Caco-2 (cell line): Measurements from ENCODE around the gene SLC43A1. TPM values are rescaled to one million over a fixed set of nuclear protein-coding genes. Genes with fewer than 3 reads are reported as not detected.

Experiments
- Bru-seq: library from RNA; stranded (reverse); fragments of 400-500 nt; gene quantifications from one replicate; lab custom pipeline; 2021; lab: Mats Ljungman, UMichigan
- BruChase-seq, 2 experiments: library from RNA; stranded (reverse); fragments of 400-500 nt; gene quantifications; one replicate each; lab custom pipeline; 2021; lab: Mats Ljungman, UMichigan
- BruUV-seq: library from RNA; stranded (reverse); fragments of 400-500 nt; replicated peaks from 2 replicates; lab custom pipeline; 2021; lab: Mats Ljungman, UMichigan
- CTCF ChIA-PET: fragments of 300-600 bp; sonication (Branson Sonifier 250); formaldehyde crosslinking; loops from one replicate; lab custom pipeline; 2022; ENCODE audit warnings: antibody characterized with exemption; lab: Charles Lee
- POLR2A ChIA-PET: fragments of 300-600 bp; sonication (Branson Sonifier 250); formaldehyde crosslinking; loops from one replicate; lab custom pipeline; 2022; ENCODE audit warnings: antibody characterized with exemption; lab: Charles Lee
- DNase-seq, 2 experiments: peaks; one replicate each; pipeline versions ENCODE4 v3.0.0 to v3.0.0-alpha.2; 2020 to 2022
- H3K27me3 ChIP-seq: replicated peaks from 2 replicates; pipeline ENCODE4 v1.6.0; 2011; ENCODE audit warnings: low read length; ENCODE audit not compliant: control insufficient read depth, insufficient read depth
- H3K36me3 ChIP-seq: 2 replicates; pipeline ENCODE4 v1.5.1; 2011; ENCODE audit warnings: low read length; ENCODE audit not compliant: control insufficient read depth, insufficient read depth
- H3K4me1 ChIP-seq: fragments of 250-450 bp; sonication (Bioruptor Pico); 2 replicates; pipeline ENCODE4 v1.5.1; 2020; ENCODE audit warnings: mild to moderate bottlenecking
- H3K4me3 ChIP-seq: 2 replicates; pipeline ENCODE4 v1.5.1; 2011; ENCODE audit warnings: low read depth, mild to moderate bottlenecking, control low read depth, low read length
- H3K9me3 ChIP-seq: fragments of 250-450 bp; sonication (Bioruptor Pico); 2 replicates; pipeline ENCODE4 v1.5.1; 2020; ENCODE audit warnings: mild to moderate bottlenecking, moderate library complexity
- H3K27ac Mint-ChIP-seq: one replicate; pipeline ENCODE4 v1.8.0; 2022; ENCODE audit warnings: mixed read lengths; ENCODE audit not compliant: unreplicated experiment
- H3K27me3 Mint-ChIP-seq: one replicate; pipeline ENCODE4 v1.8.0; 2022; ENCODE audit warnings: mixed read lengths; ENCODE audit not compliant: insufficient read depth, unreplicated experiment
- H3K36me3 Mint-ChIP-seq: one replicate; pipeline ENCODE4 v1.8.0; 2022; ENCODE audit warnings: mild to moderate bottlenecking, mixed read lengths; ENCODE audit not compliant: insufficient read depth, unreplicated experiment
- H3K4me1 Mint-ChIP-seq: one replicate; pipeline ENCODE4 v1.8.0; 2022; ENCODE audit warnings: low read depth, mixed read lengths; ENCODE audit not compliant: unreplicated experiment
- H3K4me3 Mint-ChIP-seq: one replicate; pipeline ENCODE4 v1.8.0; 2022; ENCODE audit warnings: mild to moderate bottlenecking, moderate library complexity, mixed read lengths; ENCODE audit not compliant: unreplicated experiment
- H3K9me3 Mint-ChIP-seq: one replicate; pipeline ENCODE4 v1.8.0; 2022; ENCODE audit warnings: mixed read lengths; ENCODE audit not compliant: unreplicated experiment
- intact Hi-C: fragments of 100-400 bp; cut with micrococcal nuclease; formaldehyde crosslinking; loops from one replicate; pipeline ENCODE4 v1.10.0; 2022; ENCODE audit not compliant: unreplicated experiment
- long read RNA-seq: library from polyadenylated mRNA; stranded (forward); transcript quantifications from one replicate; pipeline ENCODE4 v2.0.0, GENCODE V29; 2022
- total RNA-seq: library from RNA; stranded (reverse); gene quantifications from 2 replicates; pipeline ENCODE4 v1.2.3, GENCODE V29; 2022
- TF ChIP-seq, protein P1 (sequence below), 2 experiments: fragments of 200-600 bp in 1 of 2; IDR thresholded peaks; 1 replicate in 1 of 2; 2 replicates in 1 of 2; pipeline versions ENCODE4 v1.5.1 to v1.8.0; 2011 to 2022; ENCODE audit warnings: antibody characterized with exemption in 1 of 2, control low read depth in 1 of 2, inconsistent platforms in 1 of 2, low read depth in 1 of 2, low read length in 1 of 2, mild to moderate bottlenecking in 1 of 2, moderate library complexity in 1 of 2; ENCODE audit not compliant: insufficient read depth in 1 of 2, severe bottlenecking in 1 of 2, unreplicated experiment in 1 of 2

SLC43A1 gene
- total RNA-seq (71.7 and 80.5 TPM in 2 replicates), Bru-seq, nascent RNA (percentile 80 among the genes with signal in this experiment), BruChase-seq, experiment 1, labeled RNA remaining after a 2-hour chase (percentile 84 among the genes with signal in this experiment), BruChase-seq, experiment 2, labeled RNA remaining after a 6-hour chase (percentile 82 among the genes with signal in this experiment)
- long read RNA-seq, transcript SLC43A1-201 (15 exons, 2,598 nt) = major isoform, 52 of 132 reads
- long read RNA-seq, transcript SLC43A1-204 (15 exons, 2,358 nt) = minor isoform, 11 of 132 reads
- long read RNA-seq, partial matches to known transcripts = 23 of 132 reads
- long read RNA-seq, other reads (novel, unspliced or antisense) = 46 of 132 reads

DNA sequence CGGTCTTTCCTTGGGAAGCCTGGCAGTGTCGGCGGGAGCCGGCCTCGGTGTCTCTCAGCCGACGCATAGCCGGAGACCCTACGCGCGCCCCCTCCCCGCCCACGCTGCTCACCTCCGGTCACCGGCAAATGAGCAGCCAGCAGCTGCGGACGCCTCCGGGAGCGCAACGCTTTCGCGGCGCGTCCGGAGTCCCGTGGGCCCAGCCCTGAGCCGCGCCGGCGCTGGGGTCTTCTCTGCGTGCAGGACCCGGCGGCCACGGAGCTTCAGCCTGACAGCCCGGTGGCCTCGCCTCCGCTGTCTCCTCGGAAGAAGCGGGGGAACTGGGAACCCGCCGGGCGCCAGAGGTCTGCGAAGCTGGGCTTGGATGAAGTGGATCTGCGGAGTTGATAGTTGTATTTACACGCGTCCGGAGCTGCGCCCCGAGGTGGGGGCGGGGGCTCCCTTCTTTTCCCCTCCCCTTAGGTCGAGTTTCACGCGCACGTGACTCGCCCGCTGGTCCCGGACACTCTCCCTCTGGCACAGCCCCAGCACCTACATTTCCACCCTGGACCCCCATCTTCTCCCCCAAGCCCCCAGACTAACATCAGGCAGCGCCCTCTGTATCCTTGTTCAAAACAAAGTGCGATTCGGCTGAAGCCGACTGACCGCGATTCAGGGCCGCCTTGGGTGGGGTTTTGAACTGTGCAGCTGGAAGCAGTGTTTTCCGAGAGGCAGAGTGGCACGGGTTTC, at the start of gene SLC43A1:
TSS of gene SLC43A1 (minus strand) at position 371 of the 729 bp plus-strand sequence. CDS start 1,591 bp downstream, outside the sequence.
- H3K4me3 Mint-ChIP-seq = peak within 1 kb of the TSS; percentile 91
- no peaks in the 10 kb centered on the region for H3K4me1 Mint-ChIP-seq
- H3K27ac Mint-ChIP-seq = peak within 1 kb of the TSS; percentile 82
- H3K36me3 Mint-ChIP-seq = peaks cover 5% of the 10 kb centered on the region
- no peaks in the 10 kb centered on the region for H3K9me3 Mint-ChIP-seq
- TF ChIP-seq, protein P1, sequence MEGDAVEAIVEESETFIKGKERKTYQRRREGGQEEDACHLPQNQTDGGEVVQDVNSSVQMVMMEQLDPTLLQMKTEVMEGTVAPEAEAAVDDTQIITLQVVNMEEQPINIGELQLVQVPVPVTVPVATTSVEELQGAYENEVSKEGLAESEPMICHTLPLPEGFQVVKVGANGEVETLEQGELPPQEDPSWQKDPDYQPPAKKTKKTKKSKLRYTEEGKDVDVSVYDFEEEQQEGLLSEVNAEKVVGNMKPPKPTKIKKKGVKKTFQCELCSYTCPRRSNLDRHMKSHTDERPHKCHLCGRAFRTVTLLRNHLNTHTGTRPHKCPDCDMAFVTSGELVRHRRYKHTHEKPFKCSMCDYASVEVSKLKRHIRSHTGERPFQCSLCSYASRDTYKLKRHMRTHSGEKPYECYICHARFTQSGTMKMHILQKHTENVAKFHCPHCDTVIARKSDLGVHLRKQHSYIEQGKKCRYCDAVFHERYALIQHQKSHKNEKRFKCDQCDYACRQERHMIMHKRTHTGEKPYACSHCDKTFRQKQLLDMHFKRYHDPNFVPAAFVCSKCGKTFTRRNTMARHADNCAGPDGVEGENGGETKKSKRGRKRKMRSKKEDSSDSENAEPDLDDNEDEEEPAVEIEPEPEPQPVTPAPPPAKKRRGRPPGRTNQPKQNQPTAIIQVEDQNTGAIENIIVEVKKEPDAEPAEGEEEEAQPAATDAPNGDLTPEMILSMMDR (IDR thresholded peaks at IDR 0.05; ENCODE audit: insufficient read depth in 1 of 2, low read depth in 1 of 2, low read length in 1 of 2, severe bottlenecking in 1 of 2, unreplicated experiment in 1 of 2) = no peak
- intact Hi-C loops = loop anchor here (1.0 kb wide), 3 partner anchors 12 to 22 kb away; no protein-coding TSS in a partner anchor
- ChIA-PET CTCF (interaction anchor here (0.6 to 4.7 kb wide), 7 partner anchors 11 to 324 kb away, joined by 3 to 34 read pairs (median 6); no protein-coding TSS in a partner anchor), POLR2A (interaction anchor here (0.6 to 1.6 kb wide), 3 partner anchors 18 to 197 kb away, joined by 3 to 7 read pairs (median 5); partner anchors contain the start of genes MED19 and TMX2)
- no peaks in the 10 kb centered on the region for H3K27me3 Mint-ChIP-seq
- no peaks in the 10 kb centered on the region for H3K27me3 ChIP-seq
- H3K4me1 ChIP-seq = peaks cover 8% of the 10 kb centered on the region
- peak; percentile 66 to 75 for DNase-seq
- H3K36me3 ChIP-seq = no peaks in the 10 kb centered on the region
- BruUV-seq = no TSS peak
- no peaks in the 10 kb centered on the region for H3K9me3 ChIP-seq
- peak within 1 kb of the TSS; percentile 79 for H3K4me3 ChIP-seq

DNA sequence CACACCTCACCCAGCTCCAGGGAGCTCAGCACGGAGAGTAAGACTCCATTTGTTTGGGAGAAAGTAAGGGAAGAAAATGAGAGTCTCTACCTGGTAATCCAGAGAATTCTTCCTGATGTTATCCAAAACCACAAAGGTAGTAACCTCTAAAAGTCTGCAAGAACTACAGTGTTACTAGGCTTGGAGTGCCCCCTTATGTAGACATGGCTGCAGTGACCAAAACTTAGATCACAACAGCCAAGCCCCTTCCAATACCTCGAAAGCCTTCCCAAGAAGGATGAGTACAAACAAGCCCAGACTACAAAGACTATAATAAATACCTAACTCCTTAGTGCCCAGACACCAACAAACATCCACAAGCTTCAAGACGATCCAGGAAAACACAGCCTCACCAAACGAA, 47.1 kb upstream of the SLC43A1 start:
- BruUV-seq = no TSS peak
- Histone ChIP-seq H3K27me3 (no peaks in the 10 kb centered on the region), H3K9me3 (no peaks in the 10 kb centered on the region), H3K4me1 (peaks cover 6% of the 10 kb centered on the region; the same call in 1 of the 2 replicates), H3K36me3 (no peaks in the 10 kb centered on the region), H3K4me3 (no peak overlapping the region)
- Mint-ChIP-seq H3K9me3 (no peaks in the 10 kb centered on the region), H3K27ac (peak overlapping the region; percentile 19), H3K4me3 (no peak overlapping the region), H3K27me3 (no peaks in the 10 kb centered on the region), H3K36me3 (no peaks in the 10 kb centered on the region), H3K4me1 (peaks cover 7% of the 10 kb centered on the region)
- intact Hi-C loops = loop anchor here (1.0 to 5.0 kb wide), 5 partner anchors 32 to 217 kb away; partner anchors contain the start of gene TIMM10
- DNase-seq = peak in 1 of 2 experiments; percentile 53
- TF ChIP-seq, protein P1 (IDR thresholded peaks at IDR 0.05; ENCODE audit: insufficient read depth in 1 of 2, low read depth in 1 of 2, low read length in 1 of 2, severe bottlenecking in 1 of 2, unreplicated experiment in 1 of 2) = peak; percentile 26 to 30
- ChIA-PET CTCF (interaction anchor here (1.3 to 1.4 kb wide), 2 partner anchors 69 to 78 kb away, joined by 3 read pairs; no protein-coding TSS in a partner anchor), POLR2A (no interaction called here)

GRCh38 chr11:57560146-57560545, 44.6 kb upstream of the SLC43A1 start:
- Mint-ChIP-seq H3K4me1 (peaks cover 7% of the 10 kb centered on the region), H3K27ac (no peak overlapping the region), H3K36me3 (no peaks in the 10 kb centered on the region), H3K4me3 (no peak overlapping the region), H3K27me3 (no peaks in the 10 kb centered on the region), H3K9me3 (no peaks in the 10 kb centered on the region)
- no peak for DNase-seq
- Histone ChIP-seq H3K4me3 (no peak overlapping the region), H3K4me1 (no peaks in the 10 kb centered on the region), H3K27me3 (no peaks in the 10 kb centered on the region), H3K36me3 (no peaks in the 10 kb centered on the region), H3K9me3 (no peaks in the 10 kb centered on the region)
- intact Hi-C loops = loop anchor here (5.0 kb wide), 1 partner anchor 83 kb away; no protein-coding TSS in a partner anchor
- TF ChIP-seq, protein P1 (IDR thresholded peaks at IDR 0.05; ENCODE audit: insufficient read depth in 1 of 2, low read depth in 1 of 2, low read length in 1 of 2, severe bottlenecking in 1 of 2, unreplicated experiment in 1 of 2) = no peak
- CTCF ChIA-PET = no interaction called here
- POLR2A ChIA-PET = interaction anchor here (0.6 kb wide), 1 partner anchor 67 kb away, joined by 4 read pairs; no protein-coding TSS in a partner anchor
- no TSS peak for BruUV-seq
